ENCODE data around the gene QSOX2.
A peak's percentile ranks its signal among the peaks of the same experiment; 100 is the strongest.

Gene QSOX2

GRCh38 chr9:136245219-136246150, at the start of gene QSOX2:
Gene QSOX2, minus strand, starts transcription at chr9:136245812. Its CDS starts 9 bp downstream, at chr9:136245803.
- DNase-seq, result peak; percentile 83 to 88

DNA sequence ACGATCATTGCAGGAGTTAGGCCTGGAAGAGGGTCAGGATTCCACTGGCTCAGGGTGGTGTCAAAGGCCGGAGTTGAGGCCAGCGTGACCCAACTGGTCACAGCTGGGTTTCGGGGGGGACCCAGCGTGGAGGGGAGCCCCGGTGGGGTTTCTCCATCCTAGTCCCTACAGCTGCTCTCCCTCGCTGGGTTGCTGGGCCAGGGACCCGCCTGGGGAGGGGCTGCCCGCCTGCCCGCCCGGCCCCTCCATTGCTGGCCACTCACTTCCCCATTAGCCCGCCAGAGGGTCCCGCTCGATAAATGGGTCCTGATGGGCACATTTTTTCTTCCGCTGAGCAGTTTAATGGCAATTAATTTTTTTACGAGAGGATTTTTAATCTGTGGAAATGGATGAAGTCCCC, 49.4 kb upstream of the QSOX2 start:
- DNase-seq, result no peak

DNA sequence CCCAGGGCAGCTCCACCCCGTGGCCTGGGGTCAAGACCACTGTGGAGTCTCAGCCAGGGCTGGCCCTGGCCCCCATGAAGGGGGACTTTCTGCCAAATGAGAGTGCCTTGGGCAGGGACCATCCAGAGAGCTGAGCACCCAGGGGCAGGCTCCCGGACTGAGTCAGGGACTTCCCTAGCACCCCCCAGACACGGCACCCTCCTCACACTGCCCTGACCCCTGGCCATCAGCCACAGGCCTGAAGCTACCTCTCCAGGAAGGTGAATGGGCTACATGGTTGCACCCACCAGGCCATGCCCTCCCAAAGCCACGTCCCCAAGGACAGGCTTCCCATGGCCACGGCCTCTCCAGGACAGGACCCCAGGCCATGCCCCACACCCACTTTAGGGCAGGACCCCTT, 48.8 kb upstream of the QSOX2 start:
- DNase-seq, result no peak

DNA sequence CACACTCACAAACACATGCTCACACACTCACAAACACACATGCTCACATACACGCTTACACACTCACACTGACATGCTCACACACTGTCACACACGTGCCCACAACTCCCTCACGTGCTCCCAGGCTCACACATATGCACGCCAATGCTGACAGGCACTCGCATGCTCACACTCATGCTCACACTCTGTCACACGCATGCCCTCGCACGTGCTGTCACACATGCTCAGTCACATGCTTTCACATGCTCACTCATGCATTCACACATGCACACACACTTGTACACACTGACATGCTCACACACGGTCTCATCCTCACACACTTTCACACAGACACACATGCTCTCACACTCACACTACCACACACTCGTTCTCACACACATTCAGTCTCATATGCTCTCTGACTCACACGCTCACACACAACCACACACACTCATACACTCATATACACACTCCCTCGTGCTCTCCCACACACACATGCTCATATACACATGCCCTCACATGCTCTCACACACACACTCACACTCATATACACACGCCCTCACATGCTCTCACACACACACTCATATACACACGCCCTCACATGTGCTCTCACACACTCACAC, 48.0 kb upstream of the QSOX2 start:
- DNase-seq, result no peak

DNA sequence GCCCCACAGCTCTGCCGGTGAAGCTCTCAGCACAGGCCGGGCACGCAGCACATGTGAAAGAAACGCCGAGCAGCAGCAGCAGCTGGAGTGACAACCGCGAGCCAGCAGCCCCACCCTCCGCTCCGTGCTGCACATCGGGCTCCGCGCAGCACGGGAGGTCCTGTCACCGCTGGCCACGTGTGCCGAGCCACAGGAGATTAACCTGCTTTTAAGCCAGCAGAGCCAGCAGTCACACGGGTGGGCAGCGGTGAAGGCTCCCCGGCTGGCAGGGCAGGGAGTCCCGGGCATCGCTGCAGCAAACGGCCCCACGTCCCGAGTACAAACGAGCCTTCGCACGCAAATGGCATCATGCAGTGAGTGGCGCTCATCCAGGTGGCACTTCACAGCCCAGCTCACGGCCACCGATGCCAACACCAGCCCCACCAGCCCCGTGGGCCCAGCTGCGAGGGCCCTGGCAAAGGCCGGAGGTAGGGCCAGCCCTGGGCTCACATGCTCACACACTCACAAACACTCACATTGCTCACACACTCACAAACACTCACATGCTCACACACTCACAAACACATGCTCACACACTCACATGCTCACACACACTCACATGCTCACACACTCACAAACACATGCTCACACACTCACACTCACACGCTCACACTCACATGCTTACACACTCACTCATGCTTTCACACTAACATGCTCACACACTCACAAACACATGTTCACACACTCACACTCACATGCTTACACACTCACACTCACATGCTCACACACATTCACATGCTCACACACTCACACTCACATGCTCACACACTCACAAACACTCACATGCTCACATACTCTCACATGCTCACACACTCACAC, 47.2 kb upstream of the QSOX2 start:
- DNase-seq, result no peak

DNA sequence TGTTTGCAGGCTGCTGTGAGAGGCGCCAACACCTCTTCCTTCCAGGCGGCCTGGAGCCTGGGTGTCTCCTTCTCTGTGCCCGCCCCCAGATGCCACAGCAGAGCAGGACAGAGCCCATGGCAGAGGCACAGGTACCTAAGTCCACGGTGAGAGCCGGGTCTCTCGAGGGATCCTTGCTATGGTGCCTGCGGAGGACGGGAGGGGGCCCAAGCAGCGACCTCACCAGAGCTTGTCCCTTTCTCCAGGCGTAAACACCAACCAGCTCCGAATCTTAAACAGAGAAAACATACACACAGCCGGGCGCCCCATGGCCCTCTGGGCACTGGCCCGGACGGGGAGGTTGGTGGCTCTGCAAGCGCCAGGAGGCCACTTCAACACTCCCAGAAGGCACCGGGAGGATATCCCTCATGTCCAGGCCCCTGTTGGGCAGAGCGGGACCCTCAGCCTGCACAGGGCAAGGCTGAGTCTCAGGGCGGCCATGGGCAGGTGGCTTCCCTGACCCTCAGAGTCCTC, 46.5 kb upstream of the QSOX2 start:
- DNase-seq, result no peak

DNA sequence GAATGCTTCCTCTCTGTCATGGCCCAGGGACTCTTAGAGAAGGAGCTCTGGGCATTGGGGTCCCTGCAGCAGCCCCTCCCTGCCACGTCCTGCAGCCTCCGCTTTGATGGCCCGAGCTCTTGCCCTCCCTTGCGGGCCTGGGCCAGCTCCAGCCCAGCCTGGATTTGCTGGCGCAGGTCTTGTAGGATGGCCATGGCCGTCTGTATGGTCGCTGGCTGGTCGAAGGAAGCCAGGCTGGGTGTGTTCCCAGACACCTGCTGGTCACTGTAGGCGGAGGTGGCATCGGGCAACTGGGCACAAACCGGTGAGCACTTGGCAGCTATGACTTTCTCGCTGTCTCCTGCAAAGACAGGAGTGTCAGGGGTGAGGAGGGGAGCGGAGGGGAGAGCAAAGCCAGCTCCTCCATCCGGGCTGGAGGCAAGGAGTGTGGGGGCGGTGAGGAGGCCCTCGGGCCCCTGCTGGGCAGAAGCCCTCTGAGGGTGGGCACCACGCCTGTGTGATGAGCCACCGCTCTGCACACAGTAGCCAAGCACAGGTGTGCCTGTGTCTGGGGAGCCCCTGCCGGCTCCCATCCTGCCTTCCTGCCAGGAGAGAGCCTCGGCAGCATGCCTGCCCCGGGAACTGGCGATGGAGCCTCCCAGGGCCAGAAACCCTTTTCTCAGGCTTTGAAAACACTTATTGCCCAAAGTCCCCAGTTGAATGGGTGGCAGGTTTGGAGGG, 45.9 kb upstream of the QSOX2 start:
- no peak for DNase-seq

DNA sequence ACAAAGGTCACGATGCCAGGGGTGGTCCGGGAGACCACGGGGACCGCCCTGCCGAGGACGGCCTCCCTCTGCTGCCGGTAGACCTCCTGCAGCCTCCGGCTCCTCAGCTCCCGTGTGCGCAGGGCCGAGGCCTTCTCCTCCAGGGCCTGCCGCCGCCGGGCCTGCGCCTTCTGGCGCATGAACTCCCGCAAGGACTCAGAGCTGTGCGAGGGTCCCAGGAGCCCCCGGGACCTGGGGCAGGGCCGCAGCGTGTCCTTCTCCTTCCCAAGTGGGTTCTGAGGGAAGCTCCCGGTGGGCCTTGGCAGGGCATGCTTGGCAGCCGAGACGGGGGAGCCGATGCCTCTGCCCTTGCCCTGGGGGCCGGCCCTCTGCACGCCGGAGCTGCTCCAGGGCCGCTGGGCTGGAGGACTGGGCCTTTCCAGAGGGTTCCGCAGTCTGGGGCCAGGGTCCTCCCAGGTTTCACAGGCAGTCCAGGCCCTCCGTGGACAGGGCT, 44.9 kb upstream of the QSOX2 start:
- DNase-seq, result no peak

DNA sequence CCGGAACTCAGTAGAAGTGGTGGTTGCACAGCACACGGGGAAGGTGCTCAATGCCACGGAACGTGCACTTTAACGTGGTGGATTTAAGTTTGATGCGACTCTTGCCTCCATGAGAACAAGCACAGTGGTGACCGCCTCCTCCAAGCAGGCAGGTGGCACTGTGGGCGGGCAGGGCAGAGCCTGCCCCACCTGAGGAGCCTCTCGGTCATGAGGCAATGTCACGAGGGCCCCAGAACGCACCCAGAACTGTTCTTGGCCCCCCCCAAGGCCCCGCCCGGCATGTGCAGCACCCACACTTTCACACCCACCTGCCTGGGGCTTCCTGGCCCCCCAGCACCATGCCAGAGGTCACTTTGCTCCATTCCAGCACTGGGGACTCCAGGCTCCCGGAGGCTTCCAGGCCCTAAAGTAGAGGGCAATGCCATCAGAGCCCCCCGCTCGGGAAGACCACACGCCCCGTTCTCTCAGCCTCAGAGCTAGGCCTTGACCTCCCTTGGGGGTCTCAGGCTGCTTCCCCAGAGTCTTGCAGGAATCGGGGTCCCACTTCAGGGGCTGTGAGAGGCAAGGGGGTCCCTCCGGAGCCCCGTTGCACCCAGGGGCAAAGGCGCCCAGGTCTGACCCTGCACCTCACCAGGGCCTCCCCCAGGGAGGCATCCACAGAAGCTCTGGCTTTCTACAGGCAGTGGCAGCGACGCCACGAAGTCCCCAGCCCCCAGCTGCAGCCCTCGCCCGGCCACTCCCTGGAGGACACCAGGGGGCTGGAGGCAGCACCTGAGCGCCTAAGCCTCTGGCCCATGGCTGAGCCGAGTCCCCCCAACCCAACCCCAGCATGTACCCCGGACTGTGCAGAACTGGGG, 44.3 kb upstream of the QSOX2 start:
- DNase-seq, result no peak

GRCh38 chr9:136287960-136288753, 42.5 kb upstream of the QSOX2 start:
- no peak for DNase-seq

GRCh38 chr9:136286987-136287379, 41.4 kb upstream of the QSOX2 start:
- DNase-seq, result no peak

GRCh38 chr9:136286359-136286986, 40.9 kb upstream of the QSOX2 start:
- no peak for DNase-seq

DNA sequence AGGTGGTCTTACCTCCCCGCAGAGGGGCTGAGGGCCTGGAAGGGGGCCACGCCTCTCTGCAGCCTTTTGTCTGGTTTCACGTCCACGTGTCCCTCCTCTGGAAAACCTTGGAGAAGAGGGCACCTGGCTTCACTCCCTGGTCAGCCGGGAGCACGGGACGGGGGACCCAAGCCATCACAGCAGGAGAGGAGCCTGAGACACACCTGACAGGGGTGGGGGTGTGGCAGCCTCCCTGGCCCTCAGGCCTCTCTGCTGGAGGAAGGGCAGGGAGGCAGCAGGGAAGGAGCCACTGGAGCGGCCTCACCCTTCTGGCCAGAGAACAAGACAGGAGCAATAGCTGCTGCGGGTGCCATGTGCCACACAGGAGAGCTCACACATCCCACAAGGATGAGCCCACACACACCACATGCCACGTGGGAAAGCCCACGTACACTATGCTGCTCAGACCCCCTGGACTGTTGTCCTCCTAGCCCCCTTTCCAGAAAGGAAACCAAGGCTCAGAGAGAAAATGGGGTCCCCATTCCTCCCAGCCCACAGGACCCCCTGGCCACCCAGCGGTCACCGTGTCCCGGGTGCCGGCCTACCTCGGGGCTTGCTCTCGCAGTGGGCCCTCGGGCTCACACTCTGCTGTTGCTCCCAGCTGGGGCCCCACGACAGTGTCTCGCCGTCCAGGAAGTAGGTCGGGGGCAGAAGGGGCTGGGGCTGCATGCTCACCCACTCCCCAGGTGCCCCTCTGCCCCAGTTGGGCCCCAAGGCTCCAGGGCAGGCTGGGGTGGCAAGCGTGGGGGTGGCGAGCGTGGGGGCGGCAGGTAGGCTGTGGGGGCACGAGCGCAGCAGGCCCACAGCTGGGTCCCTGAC, 40.1 kb upstream of the QSOX2 start:
- no peak for DNase-seq

- DNase-seq, result no peak
Measured at GRCh38 chr9:136284951-136285350, 39.3 kb upstream of the QSOX2 start.

DNA sequence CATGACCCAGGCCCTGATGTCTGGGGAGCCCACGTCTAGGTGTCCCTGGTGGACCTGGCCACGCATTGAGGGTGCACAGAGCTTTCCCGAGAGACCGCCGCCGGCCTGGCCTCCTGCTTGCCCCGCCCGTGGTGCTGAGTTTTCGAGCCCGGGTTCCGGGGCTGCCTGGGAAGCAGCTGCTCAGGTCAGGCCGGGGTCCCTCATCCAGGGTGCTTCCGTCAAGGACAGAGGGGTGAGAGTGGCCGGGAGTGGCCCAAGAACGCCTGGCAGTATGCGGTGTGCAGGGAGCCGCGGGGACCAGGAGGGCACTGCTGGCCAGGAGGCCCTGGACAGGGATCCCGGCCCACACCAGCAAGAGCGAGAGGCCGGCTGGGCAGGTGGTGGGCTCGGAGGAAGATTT, 38.7 kb upstream of the QSOX2 start:
- DNase-seq, result no peak

GRCh38 chr9:136283291-136284235, 38.0 kb upstream of the QSOX2 start:
- DNase-seq, result peak; percentile 69 to 72

GRCh38 chr9:136282272-136282861, 36.8 kb upstream of the QSOX2 start:
- DNase-seq, result peak in 1 of 2 donors; percentile 16

All from activated CD4-positive, alpha-beta T cell treated with anti-CD3 and anti-CD28 coated beads for 4 hours (primary cell).